Esophagus squamous epithelium (tissue), 5 donors: ENCODE results near the gene ZNF679. TPM values are rescaled to one million over a fixed set of nuclear protein-coding genes. Genes with fewer than 3 reads are reported as not detected.
"Not testable (repeated sequence)": the region's sequence is repeated elsewhere in the genome, so short reads cannot be mapped to it uniquely, and the experiment has no call there.

Experiments used
- DNase-seq: peaks from one replicate; lab custom pipeline; 2025; lab: John Stamatoyannopoulos, UW
- H3K27ac ChIP-seq, 4 donors: fragments of 200-600 bp; sonication (generic); one replicate each; pipeline ENCODE4 v1.5.1; 2016 to 2019; ENCODE audit warnings: mild to moderate bottlenecking in 1 of 4
- H3K27me3 ChIP-seq, 4 donors: fragments of 200-600 bp; sonication (generic); 1 replicate in 3 of 4; 2 replicates in 1 of 4; pipeline versions ENCODE4 v1.5.1 to v1.6.0; 2017 to 2021; ENCODE audit warnings: antibody characterized with exemption in 1 of 4
- H3K36me3 ChIP-seq, 3 donors: fragments of 200-600 bp; sonication (generic); one replicate each; pipeline ENCODE4 v1.5.1; 2016 to 2019
- H3K4me1 ChIP-seq, 3 donors: fragments of 200-600 bp; sonication (generic); one replicate each; pipeline ENCODE4 v1.5.1; 2017 to 2019
- H3K4me3 ChIP-seq, 4 donors: fragments of 200-600 bp; sonication (generic); 1 replicate in 3 of 4; 2 replicates in 1 of 4; pipeline ENCODE4 v1.5.1; 2016 to 2019; ENCODE audit warnings: mild to moderate bottlenecking in 2 of 4, moderate library complexity in 1 of 4
- H3K9me3 ChIP-seq, 3 donors: fragments of 200-600 bp; sonication (generic); one replicate each; pipeline ENCODE4 v1.5.1; 2016 to 2019
- POLR2A ChIP-seq, 4 donors: fragments of 450-650 bp; IDR thresholded peaks; one replicate each; pipeline ENCODE4 v1.6.1; 2017; ENCODE audit warnings: antibody characterized with exemption in 4 of 4, mild to moderate bottlenecking in 4 of 4, moderate library complexity in 3 of 4
- WGBS, 2 donors: methylation state at CpG; one replicate each; pipeline ENCODE4 v1.1.5; 2018; 5-methylcytosine and 5-hydroxymethylcytosine counted together
- intact Hi-C: fragments of 100-400 bp; cut with DNase I; formaldehyde crosslinking; loops from one replicate; pipeline ENCODE4 v1.15.0; 2022
- total RNA-seq, 4 donors: library from RNA; depleted of rRNA; stranded (reverse); fragments of >200 nt; gene quantifications; one replicate each; pipeline ENCODE4 v1.1.0, GENCODE V29; 2016
- TF ChIP-seq, protein P1 (sequence below), 6 experiments: fragments of 450-650 bp in 4 of 6; fragments of 200-600 bp in 2 of 6; sonication (generic) in 2 of 6; IDR thresholded peaks; one replicate each; pipeline ENCODE4 v1.5.1; 2016 to 2019; ENCODE audit warnings: antibody characterized with exemption in 6 of 6, mild to moderate bottlenecking in 4 of 6, moderate library complexity in 4 of 6
- donor health status: DM: yes; HTN: yes; CAD: no.

The ZNF679 gene
- total RNA-seq, 4 donors from 2014 or later = not detected

DNA sequence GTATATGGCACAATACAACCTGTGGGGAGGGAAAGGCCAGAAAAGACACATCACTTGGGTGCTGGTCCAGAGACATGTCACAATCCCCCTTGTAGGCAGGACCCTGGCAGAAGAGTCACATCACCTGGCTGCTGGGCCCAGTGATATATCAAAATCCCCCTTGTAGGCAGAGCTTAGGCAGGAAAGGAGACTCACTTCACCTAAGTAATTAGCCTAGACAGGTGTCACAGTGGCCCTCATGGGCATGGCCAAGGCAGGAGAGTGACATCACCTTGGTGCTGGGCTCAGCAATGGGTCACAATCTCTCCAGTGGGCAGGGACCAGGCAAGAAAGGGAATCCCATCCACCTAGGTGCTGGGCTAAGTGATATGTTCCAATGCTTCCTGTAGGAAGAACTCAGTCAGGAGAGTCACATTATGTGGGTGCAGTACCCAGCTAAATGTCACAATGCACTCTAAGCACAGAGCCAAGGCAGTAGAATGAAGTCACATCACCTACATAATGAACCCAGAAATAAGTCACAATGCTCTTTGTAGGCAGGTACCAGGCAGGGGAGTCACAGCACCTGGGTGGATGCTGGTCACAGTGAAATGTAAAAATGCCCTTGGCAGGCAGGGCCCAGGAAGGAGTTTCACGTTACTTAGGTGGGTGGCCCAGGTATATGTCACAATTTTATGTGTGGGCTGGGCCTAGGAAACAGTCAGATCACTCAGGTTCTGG is 66.6 kb downstream of the ZNF679 start:
- intact Hi-C loops = no loop called here
- no peak for DNase-seq
- 38% methylated on average over 1 of the region's 1 CpG; no CpG with 5 or more reads in 1 of the 2 donors for WGBS, 2 donors
- Histone ChIP-seq H3K27ac (no peak overlapping the region), H3K4me3 (no peak overlapping the region), H3K36me3 (no peaks in the 10 kb centered on the region), H3K4me1 (no peaks in the 10 kb centered on the region), H3K9me3 (peaks cover 0 to 4% (median 0%) of the 10 kb centered on the region in 3 donors), H3K27me3 (no peaks in the 10 kb centered on the region)
- TF ChIP-seq, protein P1, sequence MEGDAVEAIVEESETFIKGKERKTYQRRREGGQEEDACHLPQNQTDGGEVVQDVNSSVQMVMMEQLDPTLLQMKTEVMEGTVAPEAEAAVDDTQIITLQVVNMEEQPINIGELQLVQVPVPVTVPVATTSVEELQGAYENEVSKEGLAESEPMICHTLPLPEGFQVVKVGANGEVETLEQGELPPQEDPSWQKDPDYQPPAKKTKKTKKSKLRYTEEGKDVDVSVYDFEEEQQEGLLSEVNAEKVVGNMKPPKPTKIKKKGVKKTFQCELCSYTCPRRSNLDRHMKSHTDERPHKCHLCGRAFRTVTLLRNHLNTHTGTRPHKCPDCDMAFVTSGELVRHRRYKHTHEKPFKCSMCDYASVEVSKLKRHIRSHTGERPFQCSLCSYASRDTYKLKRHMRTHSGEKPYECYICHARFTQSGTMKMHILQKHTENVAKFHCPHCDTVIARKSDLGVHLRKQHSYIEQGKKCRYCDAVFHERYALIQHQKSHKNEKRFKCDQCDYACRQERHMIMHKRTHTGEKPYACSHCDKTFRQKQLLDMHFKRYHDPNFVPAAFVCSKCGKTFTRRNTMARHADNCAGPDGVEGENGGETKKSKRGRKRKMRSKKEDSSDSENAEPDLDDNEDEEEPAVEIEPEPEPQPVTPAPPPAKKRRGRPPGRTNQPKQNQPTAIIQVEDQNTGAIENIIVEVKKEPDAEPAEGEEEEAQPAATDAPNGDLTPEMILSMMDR (IDR thresholded peaks at IDR 0.05) = no peak
- TF ChIP-seq POLR2A (IDR thresholded peaks at IDR 0.05) = no peak

DNA sequence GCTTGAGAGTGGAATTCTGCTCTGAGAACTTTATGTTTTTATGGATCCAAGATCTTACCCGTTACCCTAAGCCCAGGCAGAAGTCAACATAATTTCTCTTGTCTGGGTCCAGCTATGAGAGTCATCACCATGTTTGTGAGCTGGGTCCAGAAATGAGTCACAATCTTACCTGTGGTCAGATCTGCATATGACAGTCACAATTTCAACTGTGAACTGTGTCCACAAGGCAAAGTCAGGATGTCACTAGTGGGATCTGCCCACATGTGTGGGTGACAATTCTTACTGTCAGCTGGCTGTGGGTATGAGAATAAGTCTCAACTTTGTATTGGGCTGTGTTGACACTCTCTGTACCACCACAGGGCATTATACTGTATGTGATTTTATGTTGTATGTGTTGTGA is 69.1 kb downstream of the ZNF679 start:
- H3K4me3 ChIP-seq, H3K9me3 ChIP-seq, H3K36me3 ChIP-seq, DNase-seq, intact Hi-C loops, H3K27ac ChIP-seq, H3K27me3 ChIP-seq, H3K4me1 ChIP-seq: not testable (repeated sequence)
- 80 to 86% methylated on average over 1 of the region's 1 CpG for WGBS, 2 donors

DNA sequence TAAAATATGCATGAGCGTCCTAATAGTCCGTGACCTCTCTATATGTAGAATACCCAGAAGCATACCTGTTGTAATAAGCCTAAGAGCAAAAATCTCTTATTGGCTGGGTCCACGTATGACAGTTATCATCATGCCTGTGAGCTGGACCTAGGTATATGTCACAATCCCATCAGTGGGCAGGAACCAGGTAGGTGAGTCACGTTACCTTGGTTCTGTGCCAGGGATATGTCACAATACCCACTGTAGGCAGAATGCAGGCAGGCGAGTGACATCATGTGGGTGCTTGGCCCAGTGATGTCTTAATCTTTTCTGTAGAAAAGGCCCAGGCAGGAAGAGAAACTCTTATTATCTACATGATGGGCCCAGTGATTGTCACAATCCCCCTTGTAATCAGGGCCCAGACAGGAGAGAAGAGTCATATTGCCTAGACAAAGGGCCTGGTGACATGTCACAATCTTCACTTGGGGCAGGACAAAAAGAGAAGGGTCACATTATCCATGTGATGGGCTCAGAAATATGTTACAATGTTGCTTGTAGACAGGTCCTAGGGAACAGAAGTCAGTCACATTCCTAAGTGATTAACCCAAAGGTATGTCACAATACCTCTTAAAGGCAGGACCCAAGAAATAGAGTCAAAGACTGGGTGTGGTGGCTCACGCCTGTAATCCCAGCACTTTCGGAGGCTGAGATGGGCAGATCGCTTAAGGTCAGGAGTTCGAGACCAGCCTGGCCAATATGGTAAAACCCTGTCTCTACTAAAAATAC is 72.5 kb downstream of the ZNF679 start:
- intact Hi-C loops = no loop called here
- no peaks in the 10 kb centered on the region for H3K36me3 ChIP-seq
- H3K27ac ChIP-seq = no peak overlapping the region
- no peaks in the 10 kb centered on the region for H3K27me3 ChIP-seq
- H3K4me3 ChIP-seq = no peak overlapping the region
- no peak for TF ChIP-seq POLR2A (IDR thresholded peaks at IDR 0.05)
- TF ChIP-seq, protein P1 (IDR thresholded peaks at IDR 0.05) = no peak
- 75 to 77% methylated on average over 9 of the region's 9 CpGs for WGBS, 2 donors
- H3K9me3 ChIP-seq = no peaks in the 10 kb centered on the region
- no peak for DNase-seq
- no peaks in the 10 kb centered on the region for H3K4me1 ChIP-seq

DNA sequence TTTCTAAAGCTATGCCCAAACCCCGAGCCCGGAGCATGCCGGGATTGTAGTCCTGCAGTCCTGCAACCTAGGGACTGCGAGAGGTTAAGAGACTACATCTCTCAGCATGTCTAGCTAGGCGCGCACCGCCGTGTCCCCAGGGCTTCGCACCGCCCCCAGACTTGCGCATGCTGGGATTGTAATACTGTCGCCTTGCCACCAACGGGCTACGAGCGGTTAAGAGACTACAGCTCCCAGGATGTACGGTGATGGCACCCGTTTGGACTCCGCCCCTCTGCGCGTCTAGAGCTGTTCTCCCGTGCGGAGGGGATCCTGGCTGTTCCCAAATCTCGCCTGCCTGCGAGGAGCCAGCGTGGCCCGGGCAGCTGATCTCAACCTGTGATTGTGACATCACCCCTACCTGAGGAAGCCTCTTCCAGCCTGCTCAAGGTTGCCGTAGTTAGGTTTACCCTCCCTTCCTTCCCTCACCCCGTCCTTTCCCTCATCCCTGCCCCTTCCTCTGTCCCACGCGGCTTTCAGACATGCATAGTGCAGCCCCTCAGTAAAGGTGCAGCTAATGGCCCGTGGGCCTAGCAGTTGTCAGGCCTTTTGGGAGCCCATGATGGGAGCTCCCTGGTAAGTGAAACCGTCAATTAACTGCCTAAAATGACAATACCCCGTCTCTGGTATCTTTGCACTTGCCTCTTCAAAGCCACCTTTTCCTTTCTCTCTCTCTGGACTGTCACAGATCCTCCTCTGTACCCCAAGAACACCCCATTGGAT is 79.2 kb downstream of the ZNF679 start:
- H3K9me3 ChIP-seq = no peaks in the 10 kb centered on the region
- H3K4me3 ChIP-seq = peak overlapping the region; percentile 40 to 76 (median 54)
- H3K36me3 ChIP-seq = no peaks in the 10 kb centered on the region
- peak in 2 of 4 donors; percentile 33 to 51 for TF ChIP-seq POLR2A (IDR thresholded peaks at IDR 0.05)
- TF ChIP-seq, protein P1 (IDR thresholded peaks at IDR 0.05) = peak in 4 of 6 experiments; percentile 18 to 35 (median 28)
- peak; percentile 73 for DNase-seq
- intact Hi-C loops = no loop called here
- H3K27ac ChIP-seq = peak overlapping the region; percentile 76 to 96 (median 84)
- H3K27me3 ChIP-seq = no peaks in the 10 kb centered on the region
- H3K4me1 ChIP-seq = peaks cover 0 to 18% (median 3%) of the 10 kb centered on the region in 3 donors
- 4 to 11% methylated on average over 11 to 18 of the region's 33 CpGs for WGBS, 2 donors

DNA sequence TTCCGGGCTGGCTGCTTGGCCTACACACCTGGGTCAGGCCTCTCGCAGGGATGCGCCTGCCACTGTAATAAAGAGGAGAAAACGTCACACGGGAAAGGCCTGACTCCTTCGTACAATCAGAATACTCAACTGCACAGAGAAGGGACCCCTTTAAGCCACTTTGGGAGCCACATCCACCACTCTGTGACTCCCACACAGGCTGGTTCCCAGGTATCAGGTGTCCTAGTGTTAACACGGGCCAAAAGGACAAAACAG is 79.7 kb downstream of the ZNF679 start:
- intact Hi-C loops = no loop called here
- Histone ChIP-seq H3K36me3 (no peaks in the 10 kb centered on the region), H3K4me1 (peaks cover 0 to 19% (median 3%) of the 10 kb centered on the region in 3 donors), H3K27me3 (no peaks in the 10 kb centered on the region), H3K9me3 (no peaks in the 10 kb centered on the region), H3K27ac (peak overlapping the region; percentile 76 to 96 (median 84)), H3K4me3 (peak overlapping the region in 3 of 4 donors; percentile 48 to 76 (median 59))
- TF ChIP-seq POLR2A (IDR thresholded peaks at IDR 0.05) = no peak
- TF ChIP-seq, protein P1 (IDR thresholded peaks at IDR 0.05) = no peak
- DNase-seq = no peak
- 63 to 88% methylated on average over 5 to 7 of the region's 7 CpGs for WGBS, 2 donors
